SK-N-SH (cell line): ENCODE results near the gene PNKD.

ENCODE experiments used
- CTCF ChIP-seq: fragments of 200-600 bp; sonication (generic); IDR thresholded peaks from 2 replicates; pipeline ENCODE4 v1.6.1; 2017; ENCODE audit warnings: antibody characterized with exemption, mild to moderate bottlenecking, moderate library complexity
- MEF2A ChIP-seq: IDR thresholded peaks from 2 replicates; pipeline ENCODE4 v1.4.0; 2012; ENCODE audit warnings: low read depth, borderline replicate concordance
- POLR2AphosphoS5 ChIP-seq: IDR thresholded peaks from 2 replicates; pipeline ENCODE4 v1.6.1; 2012; ENCODE audit warnings: low read depth, low read length
- RCOR1 ChIP-seq: fragments of 150-350 bp; IDR thresholded peaks from 2 replicates; pipeline ENCODE4 v1.6.1; 2017; ENCODE audit warnings: antibody characterized with exemption, low read length
- TEAD4 ChIP-seq: IDR thresholded peaks from 2 replicates; pipeline ENCODE4 v1.4.0; 2012; ENCODE audit warnings: mild to moderate bottlenecking, borderline replicate concordance; ENCODE audit not compliant: insufficient read depth
- USF2 ChIP-seq: fragments of 150-350 bp; IDR thresholded peaks from 2 replicates; pipeline ENCODE4 v1.6.1; 2017; ENCODE audit warnings: antibody characterized with exemption, low read length, low read depth, borderline replicate concordance
- YY1 ChIP-seq: IDR thresholded peaks from 2 replicates; pipeline ENCODE4 v1.4.0; 2012; ENCODE audit warnings: low read depth, mild to moderate bottlenecking

- TF ChIP-seq CTCF (no peak), POLR2AphosphoS5 (no peak), RCOR1 (no peak), MEF2A (no peak), YY1 (no peak), USF2 (no peak), TEAD4 (no peak)
These were observed 92.3 kb downstream of the PNKD start for GRCh38 chr2:218362606-218363005.
